Panc1 (cell line): ENCODE results near the gene CROCC2. TPM values are rescaled to one million over a fixed set of nuclear protein-coding genes. Genes with fewer than 3 reads are reported as not detected.
"Not testable (repeated sequence)": the region's sequence is repeated elsewhere in the genome, so short reads cannot be mapped to it uniquely, and the experiment has no call there.

Experiments
- ATAC-seq: fragments of 200-7000 bp; cut with Tn5 transposase; 2 replicates; pipeline ENCODE4 v1.9.1; 2020; ENCODE audit warnings: mild to moderate bottlenecking, moderate library complexity
- BruUV-seq: library from RNA; stranded (reverse); fragments of 400-500 nt; replicated peaks from 2 replicates; lab custom pipeline; 2021; lab: Mats Ljungman, UMichigan
- CTCF ChIA-PET: fragments of 300-600 bp; sonication (Branson Sonifier 250); formaldehyde crosslinking; loops from one replicate; lab custom pipeline; 2022; ENCODE audit warnings: antibody characterized with exemption; lab: Charles Lee
- POLR2A ChIA-PET: fragments of 300-600 bp; sonication (Branson Sonifier 250); formaldehyde crosslinking; loops from one replicate; lab custom pipeline; 2022; ENCODE audit warnings: antibody characterized with exemption; lab: Charles Lee
- DNase-seq: peaks from one replicate; pipeline ENCODE4 v3.0.0-alpha.2; 2010; ENCODE audit warnings: low read depth, low spot score
- H3K27ac ChIP-seq: 2 replicates; pipeline ENCODE4 v1.5.1; 2011; ENCODE audit warnings: mild to moderate bottlenecking, low read length, inconsistent platforms
- H3K27me3 ChIP-seq: fragments of 200-500 bp; sonication (Bioruptor generic); 2 replicates; pipeline ENCODE4 v1.6.0; 2014; ENCODE audit warnings: low read length, inconsistent platforms; ENCODE audit not compliant: control insufficient read depth, insufficient read depth
- H3K36me3 ChIP-seq: fragments of 200-500 bp; sonication (Bioruptor generic); 2 replicates; pipeline ENCODE4 v1.5.1; 2014; ENCODE audit warnings: inconsistent platforms, mild to moderate bottlenecking, low read length, moderate library complexity; ENCODE audit not compliant: control insufficient read depth, insufficient read depth
- H3K4me1 ChIP-seq: 2 replicates; pipeline ENCODE4 v1.5.1; 2011; ENCODE audit warnings: inconsistent platforms, mild to moderate bottlenecking, low read length, moderate library complexity; ENCODE audit not compliant: control insufficient read depth, insufficient read depth
- H3K4me3 ChIP-seq, 2 experiments: 2 replicates each; pipeline ENCODE4 v1.5.1; 2011 to 2012; ENCODE audit warnings: low read depth in 2 of 2, low read length in 2 of 2, mild to moderate bottlenecking in 2 of 2, inconsistent platforms in 1 of 2, moderate library complexity in 1 of 2
- H3K9me3 ChIP-seq: fragments of 200-500 bp; sonication (Bioruptor generic); 2 replicates; pipeline ENCODE4 v1.5.1; 2014; ENCODE audit warnings: low read depth, mild to moderate bottlenecking, inconsistent platforms, low read length, moderate library complexity; ENCODE audit not compliant: control insufficient read depth, insufficient read depth
- POLR2AphosphoS5 ChIP-seq: IDR thresholded peaks from 2 replicates; pipeline ENCODE4 v1.6.1; 2012; ENCODE audit warnings: mild to moderate bottlenecking, low read depth, low read length, moderate library complexity
- SIN3A ChIP-seq: IDR thresholded peaks from 2 replicates; pipeline ENCODE4 v1.6.1; 2012; ENCODE audit warnings: low read depth, mild to moderate bottlenecking, low read length, moderate library complexity, borderline replicate concordance; ENCODE audit not compliant: insufficient read depth
- TCF7L2 ChIP-seq: IDR thresholded peaks from 2 replicates; pipeline ENCODE4 v1.6.1; 2011; ENCODE audit warnings: mild to moderate bottlenecking, low read depth, low read length, inconsistent platforms
- in situ Hi-C: cut with HindIII; loops from 2 replicates; pipeline ENCODE4 v1.10.0; 2016; ENCODE audit warnings: low sequenced_read_pairs, low pct_unique_long_range_greater_than_20kb
- intact Hi-C: fragments of 100-400 bp; cut with micrococcal nuclease; formaldehyde crosslinking; loops from one replicate; pipeline ENCODE4 v1.10.0; 2022; ENCODE audit not compliant: unreplicated experiment
- total RNA-seq: library from RNA; stranded (reverse); gene quantifications from one replicate; pipeline ENCODE4 v1.2.1, GENCODE V29; 2021; ENCODE audit not compliant: unreplicated experiment
- TF ChIP-seq, protein P1 (sequence below): fragments of 450-650 bp; IDR thresholded peaks from 2 replicates; pipeline ENCODE4 v1.5.1; 2017; ENCODE audit warnings: mild to moderate bottlenecking
- TF ChIP-seq, protein P2 (sequence below), 2 experiments: IDR thresholded peaks; 2 replicates each; pipeline ENCODE4 v1.6.1; 2011 to 2012; ENCODE audit warnings: low read depth in 2 of 2, control low read depth in 1 of 2, low read length in 1 of 2, mild to moderate bottlenecking in 1 of 2, moderate library complexity in 1 of 2; ENCODE audit not compliant: insufficient read depth in 1 of 2

Gene CROCC2
- total RNA-seq, 1 experiment from 2014 or later = 0.23 TPM

DNA sequence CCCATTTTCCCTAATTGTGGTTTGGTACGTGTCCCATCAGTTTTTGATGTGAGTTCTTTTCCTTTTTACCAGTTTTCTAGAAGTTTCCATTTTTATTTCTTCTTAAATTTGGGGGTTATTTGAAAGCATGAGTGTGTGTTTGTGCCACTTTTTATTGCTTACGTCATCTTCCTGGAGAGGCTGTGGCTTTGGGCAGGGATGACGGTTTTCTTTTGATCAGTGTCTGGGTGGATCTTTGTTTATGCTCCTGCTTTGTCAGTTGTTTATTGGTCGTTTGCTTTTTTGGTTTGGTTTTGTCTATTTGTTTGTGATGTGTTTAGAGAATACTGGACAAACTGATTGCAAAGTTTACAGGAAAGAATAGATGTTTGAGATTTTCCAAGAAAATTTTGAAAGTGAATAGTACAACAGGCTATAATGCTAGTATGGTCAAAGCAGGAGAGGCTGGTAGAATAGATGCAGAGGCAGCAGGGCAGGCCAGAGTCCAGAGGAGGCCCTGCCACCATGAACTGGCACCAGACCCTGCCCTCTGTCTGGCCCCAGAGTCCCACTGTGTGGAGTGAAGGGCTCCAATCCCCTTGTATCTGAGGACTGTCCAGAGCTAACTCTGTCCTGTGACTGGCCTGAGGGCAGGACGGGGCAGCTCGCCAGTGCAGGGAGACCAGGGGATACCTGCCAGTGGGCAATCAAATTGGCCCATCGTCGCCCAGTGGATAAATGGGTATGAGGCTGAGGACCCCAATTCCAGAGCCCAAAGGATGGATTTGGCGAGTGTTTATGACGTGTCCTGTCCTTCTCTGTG lies 68.8 kb downstream of the CROCC2 start:
- H3K9me3 ChIP-seq = no peaks in the 10 kb centered on the region
- BruUV-seq = no TSS peak
- DNase-seq (no peak), ATAC-seq (no peak)
- intact Hi-C loops (no loop called here), in situ Hi-C loops (no loop called here)
- H3K4me1 ChIP-seq = no peaks in the 10 kb centered on the region
- H3K27me3 ChIP-seq = no peaks in the 10 kb centered on the region; the same call in 1 of the 2 replicates
- H3K36me3 ChIP-seq = no peaks in the 10 kb centered on the region
- TF ChIP-seq, protein P1, sequence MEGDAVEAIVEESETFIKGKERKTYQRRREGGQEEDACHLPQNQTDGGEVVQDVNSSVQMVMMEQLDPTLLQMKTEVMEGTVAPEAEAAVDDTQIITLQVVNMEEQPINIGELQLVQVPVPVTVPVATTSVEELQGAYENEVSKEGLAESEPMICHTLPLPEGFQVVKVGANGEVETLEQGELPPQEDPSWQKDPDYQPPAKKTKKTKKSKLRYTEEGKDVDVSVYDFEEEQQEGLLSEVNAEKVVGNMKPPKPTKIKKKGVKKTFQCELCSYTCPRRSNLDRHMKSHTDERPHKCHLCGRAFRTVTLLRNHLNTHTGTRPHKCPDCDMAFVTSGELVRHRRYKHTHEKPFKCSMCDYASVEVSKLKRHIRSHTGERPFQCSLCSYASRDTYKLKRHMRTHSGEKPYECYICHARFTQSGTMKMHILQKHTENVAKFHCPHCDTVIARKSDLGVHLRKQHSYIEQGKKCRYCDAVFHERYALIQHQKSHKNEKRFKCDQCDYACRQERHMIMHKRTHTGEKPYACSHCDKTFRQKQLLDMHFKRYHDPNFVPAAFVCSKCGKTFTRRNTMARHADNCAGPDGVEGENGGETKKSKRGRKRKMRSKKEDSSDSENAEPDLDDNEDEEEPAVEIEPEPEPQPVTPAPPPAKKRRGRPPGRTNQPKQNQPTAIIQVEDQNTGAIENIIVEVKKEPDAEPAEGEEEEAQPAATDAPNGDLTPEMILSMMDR = no peak
- TF ChIP-seq, protein P2, sequence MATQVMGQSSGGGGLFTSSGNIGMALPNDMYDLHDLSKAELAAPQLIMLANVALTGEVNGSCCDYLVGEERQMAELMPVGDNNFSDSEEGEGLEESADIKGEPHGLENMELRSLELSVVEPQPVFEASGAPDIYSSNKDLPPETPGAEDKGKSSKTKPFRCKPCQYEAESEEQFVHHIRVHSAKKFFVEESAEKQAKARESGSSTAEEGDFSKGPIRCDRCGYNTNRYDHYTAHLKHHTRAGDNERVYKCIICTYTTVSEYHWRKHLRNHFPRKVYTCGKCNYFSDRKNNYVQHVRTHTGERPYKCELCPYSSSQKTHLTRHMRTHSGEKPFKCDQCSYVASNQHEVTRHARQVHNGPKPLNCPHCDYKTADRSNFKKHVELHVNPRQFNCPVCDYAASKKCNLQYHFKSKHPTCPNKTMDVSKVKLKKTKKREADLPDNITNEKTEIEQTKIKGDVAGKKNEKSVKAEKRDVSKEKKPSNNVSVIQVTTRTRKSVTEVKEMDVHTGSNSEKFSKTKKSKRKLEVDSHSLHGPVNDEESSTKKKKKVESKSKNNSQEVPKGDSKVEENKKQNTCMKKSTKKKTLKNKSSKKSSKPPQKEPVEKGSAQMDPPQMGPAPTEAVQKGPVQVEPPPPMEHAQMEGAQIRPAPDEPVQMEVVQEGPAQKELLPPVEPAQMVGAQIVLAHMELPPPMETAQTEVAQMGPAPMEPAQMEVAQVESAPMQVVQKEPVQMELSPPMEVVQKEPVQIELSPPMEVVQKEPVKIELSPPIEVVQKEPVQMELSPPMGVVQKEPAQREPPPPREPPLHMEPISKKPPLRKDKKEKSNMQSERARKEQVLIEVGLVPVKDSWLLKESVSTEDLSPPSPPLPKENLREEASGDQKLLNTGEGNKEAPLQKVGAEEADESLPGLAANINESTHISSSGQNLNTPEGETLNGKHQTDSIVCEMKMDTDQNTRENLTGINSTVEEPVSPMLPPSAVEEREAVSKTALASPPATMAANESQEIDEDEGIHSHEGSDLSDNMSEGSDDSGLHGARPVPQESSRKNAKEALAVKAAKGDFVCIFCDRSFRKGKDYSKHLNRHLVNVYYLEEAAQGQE (IDR thresholded peaks at IDR 0.05; ENCODE audit: insufficient read depth in 1 of 2, low read depth in 2 of 2, low read length in 1 of 2) = no peak
- TF ChIP-seq SIN3A (no peak), TCF7L2 (no peak), POLR2AphosphoS5 (no peak)
- ChIA-PET POLR2A (interaction anchor here (0.9 kb wide), 1 partner anchor 8 kb away, joined by 8 read pairs; no protein-coding TSS in a partner anchor), CTCF (interaction anchor here (0.6 kb wide), 1 partner anchor 49 kb away, joined by 5 read pairs; no protein-coding TSS in a partner anchor)
- H3K4me3 ChIP-seq = no peak overlapping the region
- no peak overlapping the region for H3K27ac ChIP-seq

DNA sequence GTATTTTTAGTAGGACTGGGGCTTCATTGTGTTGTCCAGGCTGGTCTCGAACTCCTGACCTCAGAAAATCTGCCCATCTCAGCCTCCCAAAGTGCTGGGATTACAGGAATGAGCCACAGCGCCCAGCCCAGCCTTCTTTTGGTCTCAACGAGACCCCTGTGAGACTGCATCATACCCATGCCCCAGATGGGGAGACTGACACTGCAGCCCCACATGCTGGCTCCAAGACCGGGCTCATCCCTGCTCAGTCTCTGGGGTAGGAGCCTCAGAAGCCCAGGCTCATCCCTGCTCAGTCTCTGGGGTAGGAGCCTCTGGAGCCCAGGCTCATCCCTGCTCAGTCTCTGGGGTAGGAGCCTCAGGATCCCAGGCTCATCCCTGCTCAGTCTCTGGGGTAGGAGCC lies 69.8 kb downstream of the CROCC2 start:
- H3K36me3 ChIP-seq, POLR2A ChIA-PET, H3K4me1 ChIP-seq, intact Hi-C loops, in situ Hi-C loops, H3K27ac ChIP-seq, DNase-seq, H3K27me3 ChIP-seq, H3K9me3 ChIP-seq, CTCF ChIA-PET, ATAC-seq, H3K4me3 ChIP-seq, BruUV-seq: not testable (repeated sequence)

DNA sequence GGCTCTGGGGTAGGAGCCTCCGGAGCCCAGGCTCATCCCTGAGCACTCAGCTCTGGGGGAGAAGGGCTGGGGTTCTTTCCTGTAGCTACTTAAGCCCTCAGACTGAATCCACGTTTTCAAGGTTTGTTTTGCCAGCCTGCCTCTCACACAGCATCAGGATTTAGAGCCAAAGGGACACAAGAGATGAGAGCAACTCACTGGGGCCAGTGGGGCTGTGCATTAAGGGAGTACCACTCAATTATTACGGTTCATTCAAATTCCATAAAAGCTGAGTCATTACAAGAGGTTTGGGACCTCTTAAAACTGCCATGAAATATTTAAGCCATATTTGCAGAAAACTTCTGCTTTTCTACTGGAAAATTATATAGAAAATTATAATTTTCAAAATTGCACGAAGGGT lies 75.1 kb downstream of the CROCC2 start:
- H3K27me3 ChIP-seq = no peaks in the 10 kb centered on the region
- H3K9me3 ChIP-seq = no peaks in the 10 kb centered on the region
- intact Hi-C loops (no loop called here), in situ Hi-C loops (no loop called here)
- no peaks in the 10 kb centered on the region for H3K36me3 ChIP-seq
- POLR2A ChIA-PET = no interaction called here
- H3K4me3 ChIP-seq = no peak overlapping the region
- DNase-seq = no peak
- no peak for TF ChIP-seq TCF7L2
- TF ChIP-seq, protein P1 = no peak
- TF ChIP-seq, protein P2 (IDR thresholded peaks at IDR 0.05; ENCODE audit: insufficient read depth in 1 of 2, low read depth in 2 of 2, low read length in 1 of 2) = no peak
- no peak for TF ChIP-seq POLR2AphosphoS5
- no peak for ATAC-seq
- peaks cover 6% of the 10 kb centered on the region; the same call in 1 of the 2 replicates for H3K4me1 ChIP-seq
- CTCF ChIA-PET = no interaction called here
- no TSS peak for BruUV-seq
- H3K27ac ChIP-seq = no peak overlapping the region
